K562 (cell line): ENCODE results near the gene STK16. TPM values are rescaled to one million over a fixed set of nuclear protein-coding genes. Genes with fewer than 3 reads are reported as not detected.
A peak's percentile ranks its signal among the peaks of the same experiment; 100 is the strongest.

Experiments used
- ARNT ChIP-seq, 2 experiments: fragments of 450-650 bp; IDR thresholded peaks; 2 replicates each; pipeline ENCODE4 v1.6.1; 2016; ENCODE audit warnings: mild to moderate bottlenecking in 1 of 2
- BRD4 ChIP-seq: fragments of 200-600 bp; sonication (generic); IDR thresholded peaks from 2 replicates; pipeline ENCODE4 v1.6.1; 2017; ENCODE audit warnings: inconsistent platforms
- EHMT2 ChIP-seq: fragments of 450-650 bp; IDR thresholded peaks from 2 replicates; pipeline ENCODE4 v1.6.1; 2018; ENCODE audit warnings: antibody characterized with exemption
- GTF2E2 ChIP-seq: fragments of 200-800 bp; sonication (Bioruptor generic); IDR thresholded peaks from 2 replicates; pipeline ENCODE4 v1.6.1; 2016; ENCODE audit warnings: missing genetic modification characterization, missing compliant biosample characterization
- SREBF1 ChIP-seq: fragments of 150-350 bp; IDR thresholded peaks from 2 replicates; pipeline ENCODE4 v1.6.1; 2014; ENCODE audit warnings: antibody characterized with exemption, low read depth, low read length, borderline replicate concordance
- TAF1 ChIP-seq: IDR thresholded peaks from 2 replicates; pipeline ENCODE4 v1.6.1; 2011; ENCODE audit warnings: mild to moderate bottlenecking, low read length, moderate library complexity; ENCODE audit not compliant: insufficient read depth, control insufficient read depth, severe bottlenecking; ENCODE audit errors: extremely low read depth
- ZEB2 ChIP-seq: fragments of 450-650 bp; IDR thresholded peaks from 2 replicates; pipeline ENCODE4 v1.6.1; 2016
- ZNF12 ChIP-seq: sonication (generic); formaldehyde crosslinking; IDR thresholded peaks from 2 replicates; pipeline ENCODE4 v1.4.0; 2020; ENCODE audit warnings: mild to moderate bottlenecking, missing genetic modification reagents
- ZNF24 ChIP-seq: fragments of 450-650 bp; IDR thresholded peaks from 2 replicates; pipeline ENCODE4 v1.6.1; 2016
- ZNF436 ChIP-seq: fragments of 250-450, 450-650 bp; sonication (Bioruptor Pico); formaldehyde crosslinking; IDR thresholded peaks from 2 replicates; pipeline ENCODE4 v1.7.0; 2020; ENCODE audit warnings: mild to moderate bottlenecking
- ZNF512 ChIP-seq: IDR thresholded peaks from 2 replicates; pipeline ENCODE4 v1.6.1; 2016; ENCODE audit warnings: missing genetic modification characterization, missing compliant biosample characterization
- polyA plus RNA-seq, 8 experiments: library from polyadenylated mRNA; depleted of rRNA in 4 of 8; stranded (reverse) in 5 of 8; unstranded in 3 of 8; fragments of >200 nt; fragmentation: Nextera tagmentation in 2 of 8; fragmentation: Illumina TruSeq in 1 of 8; extraction: Ambion mirVana in 2 of 8; extraction: Trizol in 1 of 8; gene quantifications; 2 replicates each; pipeline versions ENCODE4 v1.2.1 to v1.2.3, GENCODE V29; 2011 to 2014; ENCODE audit warnings: inconsistent platforms in 1 of 8, missing spikeins in 1 of 8
- total RNA-seq, 7 experiments: library from RNA; depleted of rRNA in 6 of 7; stranded (reverse); fragments of >200 nt in 6 of 7; fragmentation: Illumina TruSeq in 2 of 7; extraction: Trizol in 2 of 7; gene quantifications; 2 replicates each; pipeline versions ENCODE4 v1.2.1 to v1.2.3, GENCODE V29; 2011 to 2021; ENCODE audit warnings: low replicate concordance in 1 of 7
- TF ChIP-seq, protein P1 (sequence below): fragments of 450-650 bp; IDR thresholded peaks from 2 replicates; pipeline ENCODE4 v1.6.1; 2016; ENCODE audit warnings: mild to moderate bottlenecking, moderate library complexity
- TF ChIP-seq, protein P2 (sequence below): fragments of 200-400 bp; formaldehyde crosslinking; IDR thresholded peaks from 2 replicates; pipeline ENCODE4 v1.6.1; 2017; ENCODE audit warnings: mild to moderate bottlenecking, low read depth, low read length, moderate library complexity

The STK16 gene
- total and polyA plus RNA-seq, 9 of the 15 experiments (the other 6 are each of a cell fraction or from before 2014, with no cell fraction given) = 5.4 to 36.2 (median 17.8) TPM

DNA sequence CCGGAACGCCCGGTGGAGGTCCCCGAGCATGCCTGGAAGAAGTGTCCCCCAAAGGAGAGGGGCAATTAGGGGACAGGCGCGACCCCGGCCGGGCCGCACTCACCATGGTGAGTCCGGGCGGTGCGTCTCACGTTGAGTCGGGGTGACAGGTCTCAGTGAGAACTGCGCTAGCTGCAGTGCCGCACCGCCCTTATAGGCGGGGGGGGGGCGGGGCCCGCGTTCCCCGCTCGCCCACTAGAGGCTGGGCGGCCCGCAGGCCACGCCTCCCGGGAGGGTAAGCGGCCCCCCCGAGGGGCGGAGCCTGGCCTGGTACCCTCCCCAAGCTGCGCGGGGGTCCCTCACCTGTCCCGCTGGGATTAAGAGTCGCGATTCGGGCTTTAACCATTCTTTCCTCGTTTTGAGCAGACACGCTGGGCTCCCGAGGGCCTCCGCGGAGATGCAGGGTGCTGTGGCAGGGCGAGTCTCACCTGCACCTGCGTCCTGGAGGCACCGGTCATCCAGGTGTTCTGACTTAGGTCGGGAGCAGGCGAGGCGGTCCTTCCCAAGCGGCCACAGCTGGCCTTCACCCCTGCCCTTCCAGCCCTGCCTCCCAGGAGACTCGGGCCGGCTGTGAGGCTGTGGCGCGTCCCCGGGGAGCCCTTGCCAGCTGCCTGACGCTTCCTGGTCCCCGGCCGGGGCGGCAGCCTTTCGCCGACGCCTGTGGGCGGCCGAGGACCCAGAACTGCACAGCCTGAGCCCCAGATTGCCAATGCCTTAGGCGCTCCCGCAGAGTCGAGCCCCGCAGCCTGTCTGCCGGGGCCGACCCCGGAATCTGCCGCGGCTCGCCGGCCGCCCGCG lies 8.7 kb downstream of the STK16 start, which contains the start of gene TUBA4A (continued):
- TF ChIP-seq, protein P1, sequence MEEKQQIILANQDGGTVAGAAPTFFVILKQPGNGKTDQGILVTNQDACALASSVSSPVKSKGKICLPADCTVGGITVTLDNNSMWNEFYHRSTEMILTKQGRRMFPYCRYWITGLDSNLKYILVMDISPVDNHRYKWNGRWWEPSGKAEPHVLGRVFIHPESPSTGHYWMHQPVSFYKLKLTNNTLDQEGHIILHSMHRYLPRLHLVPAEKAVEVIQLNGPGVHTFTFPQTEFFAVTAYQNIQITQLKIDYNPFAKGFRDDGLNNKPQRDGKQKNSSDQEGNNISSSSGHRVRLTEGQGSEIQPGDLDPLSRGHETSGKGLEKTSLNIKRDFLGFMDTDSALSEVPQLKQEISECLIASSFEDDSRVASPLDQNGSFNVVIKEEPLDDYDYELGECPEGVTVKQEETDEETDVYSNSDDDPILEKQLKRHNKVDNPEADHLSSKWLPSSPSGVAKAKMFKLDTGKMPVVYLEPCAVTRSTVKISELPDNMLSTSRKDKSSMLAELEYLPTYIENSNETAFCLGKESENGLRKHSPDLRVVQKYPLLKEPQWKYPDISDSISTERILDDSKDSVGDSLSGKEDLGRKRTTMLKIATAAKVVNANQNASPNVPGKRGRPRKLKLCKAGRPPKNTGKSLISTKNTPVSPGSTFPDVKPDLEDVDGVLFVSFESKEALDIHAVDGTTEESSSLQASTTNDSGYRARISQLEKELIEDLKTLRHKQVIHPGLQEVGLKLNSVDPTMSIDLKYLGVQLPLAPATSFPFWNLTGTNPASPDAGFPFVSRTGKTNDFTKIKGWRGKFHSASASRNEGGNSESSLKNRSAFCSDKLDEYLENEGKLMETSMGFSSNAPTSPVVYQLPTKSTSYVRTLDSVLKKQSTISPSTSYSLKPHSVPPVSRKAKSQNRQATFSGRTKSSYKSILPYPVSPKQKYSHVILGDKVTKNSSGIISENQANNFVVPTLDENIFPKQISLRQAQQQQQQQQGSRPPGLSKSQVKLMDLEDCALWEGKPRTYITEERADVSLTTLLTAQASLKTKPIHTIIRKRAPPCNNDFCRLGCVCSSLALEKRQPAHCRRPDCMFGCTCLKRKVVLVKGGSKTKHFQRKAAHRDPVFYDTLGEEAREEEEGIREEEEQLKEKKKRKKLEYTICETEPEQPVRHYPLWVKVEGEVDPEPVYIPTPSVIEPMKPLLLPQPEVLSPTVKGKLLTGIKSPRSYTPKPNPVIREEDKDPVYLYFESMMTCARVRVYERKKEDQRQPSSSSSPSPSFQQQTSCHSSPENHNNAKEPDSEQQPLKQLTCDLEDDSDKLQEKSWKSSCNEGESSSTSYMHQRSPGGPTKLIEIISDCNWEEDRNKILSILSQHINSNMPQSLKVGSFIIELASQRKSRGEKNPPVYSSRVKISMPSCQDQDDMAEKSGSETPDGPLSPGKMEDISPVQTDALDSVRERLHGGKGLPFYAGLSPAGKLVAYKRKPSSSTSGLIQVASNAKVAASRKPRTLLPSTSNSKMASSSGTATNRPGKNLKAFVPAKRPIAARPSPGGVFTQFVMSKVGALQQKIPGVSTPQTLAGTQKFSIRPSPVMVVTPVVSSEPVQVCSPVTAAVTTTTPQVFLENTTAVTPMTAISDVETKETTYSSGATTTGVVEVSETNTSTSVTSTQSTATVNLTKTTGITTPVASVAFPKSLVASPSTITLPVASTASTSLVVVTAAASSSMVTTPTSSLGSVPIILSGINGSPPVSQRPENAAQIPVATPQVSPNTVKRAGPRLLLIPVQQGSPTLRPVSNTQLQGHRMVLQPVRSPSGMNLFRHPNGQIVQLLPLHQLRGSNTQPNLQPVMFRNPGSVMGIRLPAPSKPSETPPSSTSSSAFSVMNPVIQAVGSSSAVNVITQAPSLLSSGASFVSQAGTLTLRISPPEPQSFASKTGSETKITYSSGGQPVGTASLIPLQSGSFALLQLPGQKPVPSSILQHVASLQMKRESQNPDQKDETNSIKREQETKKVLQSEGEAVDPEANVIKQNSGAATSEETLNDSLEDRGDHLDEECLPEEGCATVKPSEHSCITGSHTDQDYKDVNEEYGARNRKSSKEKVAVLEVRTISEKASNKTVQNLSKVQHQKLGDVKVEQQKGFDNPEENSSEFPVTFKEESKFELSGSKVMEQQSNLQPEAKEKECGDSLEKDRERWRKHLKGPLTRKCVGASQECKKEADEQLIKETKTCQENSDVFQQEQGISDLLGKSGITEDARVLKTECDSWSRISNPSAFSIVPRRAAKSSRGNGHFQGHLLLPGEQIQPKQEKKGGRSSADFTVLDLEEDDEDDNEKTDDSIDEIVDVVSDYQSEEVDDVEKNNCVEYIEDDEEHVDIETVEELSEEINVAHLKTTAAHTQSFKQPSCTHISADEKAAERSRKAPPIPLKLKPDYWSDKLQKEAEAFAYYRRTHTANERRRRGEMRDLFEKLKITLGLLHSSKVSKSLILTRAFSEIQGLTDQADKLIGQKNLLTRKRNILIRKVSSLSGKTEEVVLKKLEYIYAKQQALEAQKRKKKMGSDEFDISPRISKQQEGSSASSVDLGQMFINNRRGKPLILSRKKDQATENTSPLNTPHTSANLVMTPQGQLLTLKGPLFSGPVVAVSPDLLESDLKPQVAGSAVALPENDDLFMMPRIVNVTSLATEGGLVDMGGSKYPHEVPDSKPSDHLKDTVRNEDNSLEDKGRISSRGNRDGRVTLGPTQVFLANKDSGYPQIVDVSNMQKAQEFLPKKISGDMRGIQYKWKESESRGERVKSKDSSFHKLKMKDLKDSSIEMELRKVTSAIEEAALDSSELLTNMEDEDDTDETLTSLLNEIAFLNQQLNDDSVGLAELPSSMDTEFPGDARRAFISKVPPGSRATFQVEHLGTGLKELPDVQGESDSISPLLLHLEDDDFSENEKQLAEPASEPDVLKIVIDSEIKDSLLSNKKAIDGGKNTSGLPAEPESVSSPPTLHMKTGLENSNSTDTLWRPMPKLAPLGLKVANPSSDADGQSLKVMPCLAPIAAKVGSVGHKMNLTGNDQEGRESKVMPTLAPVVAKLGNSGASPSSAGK = no peak
- TF ChIP-seq BRD4 (no peak), ZNF24 (no peak), ZNF436 (CRISPR knock-in tag) (no peak), ZNF12 (no peak), ARNT (IDR thresholded peaks at IDR 0.05) (no peak), ZNF512 (no peak), EHMT2 (no peak), ZEB2 (peak; percentile 80), GTF2E2 (no peak; the same call in 1 of the 2 replicates), SREBF1 (no peak), TAF1 (peak; percentile 63)
- TF ChIP-seq, protein P2, sequence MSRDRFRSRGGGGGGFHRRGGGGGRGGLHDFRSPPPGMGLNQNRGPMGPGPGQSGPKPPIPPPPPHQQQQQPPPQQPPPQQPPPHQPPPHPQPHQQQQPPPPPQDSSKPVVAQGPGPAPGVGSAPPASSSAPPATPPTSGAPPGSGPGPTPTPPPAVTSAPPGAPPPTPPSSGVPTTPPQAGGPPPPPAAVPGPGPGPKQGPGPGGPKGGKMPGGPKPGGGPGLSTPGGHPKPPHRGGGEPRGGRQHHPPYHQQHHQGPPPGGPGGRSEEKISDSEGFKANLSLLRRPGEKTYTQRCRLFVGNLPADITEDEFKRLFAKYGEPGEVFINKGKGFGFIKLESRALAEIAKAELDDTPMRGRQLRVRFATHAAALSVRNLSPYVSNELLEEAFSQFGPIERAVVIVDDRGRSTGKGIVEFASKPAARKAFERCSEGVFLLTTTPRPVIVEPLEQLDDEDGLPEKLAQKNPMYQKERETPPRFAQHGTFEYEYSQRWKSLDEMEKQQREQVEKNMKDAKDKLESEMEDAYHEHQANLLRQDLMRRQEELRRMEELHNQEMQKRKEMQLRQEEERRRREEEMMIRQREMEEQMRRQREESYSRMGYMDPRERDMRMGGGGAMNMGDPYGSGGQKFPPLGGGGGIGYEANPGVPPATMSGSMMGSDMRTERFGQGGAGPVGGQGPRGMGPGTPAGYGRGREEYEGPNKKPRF = no peak
